IMR-90 (cell line): Measurements from ENCODE around the gene PEX5. TPM values are rescaled to one million over a fixed set of nuclear protein-coding genes. Genes with fewer than 3 reads are reported as not detected.

ENCODE experiments used
- ATAC-seq: fragments of 200-7000 bp; cut with Tn5 transposase; 2 replicates; pipeline ENCODE4 v1.9.1; 2020; ENCODE audit warnings: low read depth, mild to moderate bottlenecking, moderate library complexity
- BruUV-seq: library from RNA; stranded (reverse); fragments of 400-500 nt; replicated peaks from 2 replicates; lab custom pipeline; 2021; lab: Mats Ljungman, UMichigan
- CTCF ChIA-PET: fragments of 300-600 bp; formaldehyde crosslinking; extraction: SDS; loops from one replicate; lab custom pipeline; 2021; ENCODE audit warnings: antibody characterized with exemption; lab: Yijun Ruan, JAX
- POLR2A ChIA-PET: fragments of 300-600 bp; sonication (Branson Sonifier 250); formaldehyde crosslinking; loops from one replicate; lab custom pipeline; 2022; ENCODE audit warnings: antibody characterized with exemption; ENCODE audit not compliant: unreplicated experiment; lab: Charles Lee
- DNase-seq: peaks from one replicate; pipeline ENCODE4 v3.0.0; 2013
- H2AFZ ChIP-seq: replicated peaks from 2 replicates; pipeline ENCODE3; 2013; ENCODE audit warnings: low read length, mild to moderate bottlenecking; ENCODE audit not compliant: poor library complexity
- H2AK5ac ChIP-seq: 2 replicates; pipeline ENCODE4 v1.6.1; 2013; ENCODE audit warnings: low read depth, low read length, inconsistent platforms
- H2AK9ac ChIP-seq: replicated peaks from 2 replicates; pipeline ENCODE3; 2013; ENCODE audit warnings: mild to moderate bottlenecking, low read depth, low read length, moderate library complexity; ENCODE audit not compliant: poor library complexity
- H2BK120ac ChIP-seq: 2 replicates; pipeline ENCODE4 v1.6.1; 2013; ENCODE audit warnings: low read depth, low read length, inconsistent platforms
- H2BK15ac ChIP-seq: 3 replicates; pipeline ENCODE4 v1.6.1; 2013; ENCODE audit warnings: low read depth, low read length, inconsistent platforms
- H2BK20ac ChIP-seq: 2 replicates; pipeline ENCODE4 v1.6.1; 2013; ENCODE audit warnings: low read depth, mild to moderate bottlenecking, inconsistent platforms, low read length, moderate library complexity
- H2BK5ac ChIP-seq: 2 replicates; pipeline ENCODE4 v1.6.1; 2013; ENCODE audit warnings: mild to moderate bottlenecking, low read depth, low read length, inconsistent platforms; ENCODE audit not compliant: poor library complexity, severe bottlenecking
- H3K14ac ChIP-seq: replicated peaks from 2 replicates; pipeline ENCODE4 v1.6.1; 2013; ENCODE audit warnings: low read depth, low read length, inconsistent platforms
- H3K18ac ChIP-seq: 2 replicates; pipeline ENCODE4 v1.6.1; 2013; ENCODE audit warnings: low read depth, low read length, control low read depth
- H3K23ac ChIP-seq: 2 replicates; pipeline ENCODE4 v1.6.1; 2013; ENCODE audit warnings: low read depth, low read length, inconsistent platforms
- H3K27ac ChIP-seq: 2 replicates; pipeline ENCODE4 v1.5.1; 2013; ENCODE audit warnings: mild to moderate bottlenecking, control low read depth, low read length; ENCODE audit not compliant: insufficient read depth
- H3K27me3 ChIP-seq: 2 replicates; pipeline ENCODE4 v1.6.1; 2013; ENCODE audit warnings: low read length; ENCODE audit not compliant: control insufficient read depth, insufficient read depth
- H3K36me3 ChIP-seq: 2 replicates; pipeline ENCODE4 v1.6.1; 2013; ENCODE audit warnings: low read length, mixed read lengths; ENCODE audit not compliant: control insufficient read depth, insufficient read depth
- H3K4ac ChIP-seq: 2 replicates; pipeline ENCODE4 v1.6.1; 2013; ENCODE audit warnings: low read depth, low read length, inconsistent platforms
- H3K4me1 ChIP-seq: 2 replicates; pipeline ENCODE4 v1.6.1; 2013; ENCODE audit warnings: low read length, mixed read lengths; ENCODE audit not compliant: control insufficient read depth, insufficient read depth
- H3K4me2 ChIP-seq: 2 replicates; pipeline ENCODE4 v1.6.1; 2013; ENCODE audit warnings: low read depth, mild to moderate bottlenecking, control low read depth, low read length, moderate library complexity
- H3K4me3 ChIP-seq: 2 replicates; pipeline ENCODE4 v1.5.1; 2013; ENCODE audit warnings: low read depth, mild to moderate bottlenecking, control low read depth, low read length, moderate library complexity; ENCODE audit not compliant: insufficient read depth
- H3K56ac ChIP-seq: 2 replicates; pipeline ENCODE4 v1.6.1; 2013; ENCODE audit warnings: low read length, inconsistent platforms; ENCODE audit not compliant: insufficient read depth; ENCODE audit errors: extremely low read depth
- H3K79me1 ChIP-seq, 2 experiments: 2 replicates each; pipeline ENCODE4 v1.6.1; 2013; ENCODE audit warnings: low read length in 2 of 2, inconsistent platforms in 1 of 2, low read depth in 1 of 2
- H3K9ac ChIP-seq: 2 replicates; pipeline ENCODE4 v1.6.1; 2013; ENCODE audit warnings: low read depth, low read length, control low read depth
- H3K9me1 ChIP-seq: 2 replicates; pipeline ENCODE4 v1.6.1; 2013; ENCODE audit warnings: low read length, inconsistent platforms; ENCODE audit not compliant: insufficient read depth
- H3K9me3 ChIP-seq: 2 replicates; pipeline ENCODE4 v1.6.1; 2013; ENCODE audit warnings: low read length; ENCODE audit not compliant: control insufficient read depth, insufficient read depth
- H4K20me1 ChIP-seq: 2 replicates; pipeline ENCODE4 v1.6.1; 2013; ENCODE audit warnings: low read length, inconsistent platforms; ENCODE audit not compliant: insufficient read depth
- H4K5ac ChIP-seq: 2 replicates; pipeline ENCODE4 v1.6.1; 2013; ENCODE audit warnings: mild to moderate bottlenecking, low read depth, low read length, control low read depth
- H4K8ac ChIP-seq, 2 experiments: 2 replicates each; pipeline ENCODE4 v1.6.1; 2013; ENCODE audit warnings: low read depth in 2 of 2, low read length in 2 of 2, control low read depth in 1 of 2, inconsistent platforms in 1 of 2
- H4K91ac ChIP-seq: 2 replicates; pipeline ENCODE4 v1.6.1; 2013; ENCODE audit warnings: low read depth, low read length, inconsistent platforms; ENCODE audit not compliant: insufficient read depth
- BHLHE40 ChIP-seq: fragments of 150-350 bp; IDR thresholded peaks from 2 replicates; pipeline ENCODE4 v1.6.1; 2016; ENCODE audit warnings: mild to moderate bottlenecking, low read depth, low read length
- CTCF ChIP-seq: conservative IDR thresholded peaks from 2 replicates; pipeline ENCODE4 v1.5.1; 2012; ENCODE audit warnings: mild to moderate bottlenecking, low read depth, low read length, improper control_type of control experiment
- ELK1 ChIP-seq: fragments of 150-350 bp; IDR thresholded peaks from 2 replicates; pipeline ENCODE4 v1.6.1; 2016; ENCODE audit warnings: low read depth, mild to moderate bottlenecking, low read length, moderate library complexity, borderline replicate concordance
- MAFK ChIP-seq: IDR thresholded peaks from 2 replicates; pipeline ENCODE4 v1.6.1; 2012; ENCODE audit warnings: low read depth, low read length, improper control_type of control experiment
- MXI1 ChIP-seq: IDR thresholded peaks from 2 replicates; pipeline ENCODE4 v1.6.1; 2012; ENCODE audit warnings: low read depth, mild to moderate bottlenecking, low read length, moderate library complexity, borderline replicate concordance
- NFE2L2 ChIP-seq: fragments of 150-350 bp; IDR thresholded peaks from 2 replicates; pipeline ENCODE4 v1.6.1; 2016; ENCODE audit warnings: low read depth, mild to moderate bottlenecking, low read length
- RAD21 ChIP-seq: IDR thresholded peaks from 2 replicates; pipeline ENCODE4 v1.6.1; 2012; ENCODE audit warnings: low read length, improper control_type of control experiment
- RCOR1 ChIP-seq: IDR thresholded peaks from 2 replicates; pipeline ENCODE4 v1.6.1; 2012; ENCODE audit warnings: mild to moderate bottlenecking, low read length, improper control_type of control experiment; ENCODE audit not compliant: insufficient replicate concordance
- USF2 ChIP-seq: fragments of 150-350 bp; IDR thresholded peaks from 2 replicates; pipeline ENCODE4 v1.6.1; 2017; ENCODE audit warnings: mild to moderate bottlenecking, antibody characterized with exemption, low read length, low read depth
- WGBS, 2 experiments: methylation state at CpG; one replicate each; pipeline versions ENCODE4 v1.1.5 to v1.1.7; 2013; ENCODE audit warnings: missing lambda C conversion rate in 2 of 2; ENCODE audit not compliant: insufficient read length in 1 of 2; ENCODE audit errors: extremely low coverage in 2 of 2; 5-methylcytosine and 5-hydroxymethylcytosine counted together
- dilution Hi-C: fragments of 300-500 bp; cut with HindIII; formaldehyde crosslinking; loops from one replicate; pipeline ENCODE4 v1.14.3; 2018; ENCODE audit warnings: low sequenced_read_pairs; ENCODE audit not compliant: unreplicated experiment
- in situ Hi-C: fragments of 300-500 bp; cut with MboI; formaldehyde crosslinking; loops from 3 replicates; pipeline ENCODE4 v1.14.3; 2019; ENCODE audit warnings: low sequenced_read_pairs, inconsistent platforms, mixed read lengths
- intact Hi-C: fragments of 100-400 bp; cut with micrococcal nuclease; formaldehyde crosslinking; loops from 2 replicates; pipeline ENCODE4 v1.10.0; 2022
- polyA plus RNA-seq, 3 experiments: library from polyadenylated mRNA; depleted of rRNA; stranded (reverse); fragments of >200 nt; gene quantifications; 2 replicates each; pipeline ENCODE4 v1.2.3, GENCODE V29; 2012; ENCODE audit warnings: low replicate concordance in 1 of 3
- total RNA-seq: library from RNA; depleted of rRNA; stranded (reverse); fragments of >200 nt; gene quantifications from 2 replicates; pipeline ENCODE4 v1.2.3, GENCODE V29; 2012

Gene PEX5
- total and polyA plus RNA-seq, 2 of the 4 experiments (the other 2 are of a cell fraction): 14.4 to 18.3 TPM

- peak overlapping the region; percentile 63 for H2AK9ac ChIP-seq
- no peak overlapping the region for H3K4me2 ChIP-seq
- H2BK120ac ChIP-seq: no peak overlapping the region
- no peak for TF ChIP-seq ELK1
- TF ChIP-seq RAD21: no peak
- TF ChIP-seq BHLHE40: no peak
- no peak for TF ChIP-seq CTCF
- TF ChIP-seq MXI1: no peak
- TF ChIP-seq NFE2L2: no peak
- TF ChIP-seq USF2: no peak
- no peak for TF ChIP-seq MAFK
- TF ChIP-seq RCOR1: no peak
- in situ Hi-C loops: no loop called here
- BruUV-seq: no TSS peak
- ChIA-PET CTCF (interaction anchor here (0.6 to 0.8 kb wide), 2 partner anchors 13 to 278 kb away, joined by 3 to 7 read pairs; no protein-coding TSS in a partner anchor), POLR2A (interaction anchor here (0.7 kb wide), 1 partner anchor 29 kb away, joined by 3 read pairs; no protein-coding TSS in a partner anchor)
- no peaks in the 10 kb centered on the region for H3K9me1 ChIP-seq
- no peaks in the 10 kb centered on the region for H3K27me3 ChIP-seq
- H4K8ac ChIP-seq: no peak overlapping the region
- intact Hi-C loops: no loop called here
- H3K27ac ChIP-seq: no peak overlapping the region
- no peak overlapping the region for H3K4ac ChIP-seq
- H4K20me1 ChIP-seq: no peaks in the 10 kb centered on the region; the same call in 1 of the 2 replicates
- no peak overlapping the region for H4K91ac ChIP-seq
- ATAC-seq: no peak
- H3K4me1 ChIP-seq: no peaks in the 10 kb centered on the region
- DNase-seq: no peak
- no peak overlapping the region for H3K9ac ChIP-seq
- no peak overlapping the region for H2BK5ac ChIP-seq
- H2BK15ac ChIP-seq: no peak overlapping the region
- dilution Hi-C loops: no loop called here
- no peak overlapping the region for H4K5ac ChIP-seq
- H3K23ac ChIP-seq: no peak overlapping the region
- no peak overlapping the region for H3K18ac ChIP-seq
- H3K14ac ChIP-seq: no peak overlapping the region
- no peak overlapping the region for H2AFZ ChIP-seq
- no peaks in the 10 kb centered on the region for H3K9me3 ChIP-seq
- no peak overlapping the region for H2BK20ac ChIP-seq
- 94% methylated on average over 4 of the region's 12 CpGs; no CpG with 5 or more reads in 1 of the 2 experiments for WGBS, 2 experiments
- no peak overlapping the region for H3K4me3 ChIP-seq
- no peak overlapping the region for H3K56ac ChIP-seq
- no peak overlapping the region for H2AK5ac ChIP-seq
- H3K79me1 ChIP-seq: no peaks in the 10 kb centered on the region
- peaks cover 29% of the 10 kb centered on the region for H3K36me3 ChIP-seq
Observed at GRCh38 chr12:7154901-7155470, 34.5 kb upstream of the PEX5 start.
